HepG2 (cell line): Measurements from ENCODE around the gene SEPTIN10. TPM values are rescaled to one million over a fixed set of nuclear protein-coding genes. Genes with fewer than 3 reads are reported as not detected.

ENCODE experiments used
- ATAC-seq: fragments of 200-7000 bp; cut with Tn5 transposase; 3 replicates; pipeline ENCODE4 v1.9.1; 2020; ENCODE audit warnings: mild to moderate bottlenecking, moderate library complexity
- BruUV-seq: library from RNA; stranded (reverse); fragments of 400-500 nt; replicated peaks from 2 replicates; lab custom pipeline; 2021; lab: Mats Ljungman, UMichigan
- CTCF ChIA-PET: fragments of 300-600 bp; formaldehyde crosslinking; extraction: SDS; loops from one replicate; lab custom pipeline; 2021; ENCODE audit warnings: low total read pairs, inconsistent platforms, low intra/inter-chr PET ratio; lab: Yijun Ruan, JAX
- POLR2A ChIA-PET: fragments of 350-600 bp; sonication (Branson Sonifier 250); formaldehyde crosslinking; loops from one replicate; lab custom pipeline; 2020; ENCODE audit warnings: antibody characterized with exemption, inconsistent platforms; lab: Yijun Ruan, JAX
- DNase-seq: peaks from one replicate; pipeline ENCODE4 v3.0.0-alpha.2; 2015; ENCODE audit warnings: low spot score
- FAIRE-seq: peaks from 3 replicates; lab custom pipeline; 2011; peaks lifted over from hg19 to GRCh38; lab: Jason Lieb, UNC
- H2AFZ ChIP-seq: one replicate; pipeline ENCODE4 v1.6.1; 2011; ENCODE audit warnings: low read length, inconsistent platforms
- H3K27ac ChIP-seq: fragments of 300-600 bp; 3 replicates; pipeline ENCODE4 v1.8.0; 2011; ENCODE audit warnings: mixed run types, mild to moderate bottlenecking, mixed read lengths, low read length, inconsistent platforms; ENCODE audit not compliant: insufficient read depth; ENCODE audit errors: extremely low read length
- H3K27me3 ChIP-seq, 2 experiments: fragments of 200-600 bp in 1 of 2; 2 replicates in 1 of 2; 3 replicates in 1 of 2; pipeline versions ENCODE4 v1.6.0 to v1.8.0; 2011; ENCODE audit warnings: low read length in 2 of 2, mild to moderate bottlenecking in 2 of 2, moderate library complexity in 2 of 2, inconsistent platforms in 1 of 2; ENCODE audit not compliant: insufficient read depth in 2 of 2, control insufficient read depth in 1 of 2
- H3K36me3 ChIP-seq, 2 experiments: fragments of 200-600 bp in 1 of 2; replicated peaks in 1 of 2; 2 replicates in 1 of 2; 3 replicates in 1 of 2; pipeline versions ENCODE4 v1.5.1 to v1.8.0; 2011; ENCODE audit warnings: low read length in 2 of 2, inconsistent platforms in 1 of 2; ENCODE audit not compliant: insufficient read depth in 2 of 2, control insufficient read depth in 1 of 2
- H3K4me1 ChIP-seq: 2 replicates; pipeline ENCODE4 v1.5.1; 2012; ENCODE audit warnings: low read length, inconsistent platforms; ENCODE audit not compliant: insufficient read depth
- H3K4me2 ChIP-seq: 2 replicates; pipeline ENCODE4 v1.6.0; 2011; ENCODE audit warnings: low read depth, low read length, inconsistent platforms
- H3K4me3 ChIP-seq, 3 experiments: fragments of 200-600 bp in 1 of 3; sonication (generic), shearing (Covaris generic) in 1 of 3; replicated peaks in 1 of 3; 2 replicates each; pipeline ENCODE4 v1.5.1; 2011 to 2016; ENCODE audit warnings: low read length in 3 of 3, inconsistent platforms in 2 of 3, low read depth in 2 of 3, mild to moderate bottlenecking in 2 of 3, control low read depth in 1 of 3, mixed read lengths in 1 of 3; ENCODE audit not compliant: insufficient read depth in 1 of 3
- H3K79me2 ChIP-seq: one replicate; pipeline ENCODE4 v1.6.1; 2011; ENCODE audit warnings: low read length, inconsistent platforms; ENCODE audit not compliant: insufficient read depth
- H3K9ac ChIP-seq: 2 replicates; pipeline ENCODE4 v1.6.0; 2011; ENCODE audit warnings: mild to moderate bottlenecking, low read depth, low read length, inconsistent platforms; ENCODE audit not compliant: insufficient read depth
- H3K9me3 ChIP-seq: 2 replicates; pipeline ENCODE4 v1.5.1; 2012; ENCODE audit warnings: mild to moderate bottlenecking, low read length
- H4K20me1 ChIP-seq: 2 replicates; pipeline ENCODE4 v1.6.0; 2011; ENCODE audit warnings: inconsistent platforms, mild to moderate bottlenecking, low read length, moderate library complexity; ENCODE audit not compliant: insufficient read depth
- MXI1 ChIP-seq: IDR thresholded peaks from 3 replicates; pipeline ENCODE4 v1.6.1; 2012; ENCODE audit warnings: low read depth, low read length, inconsistent platforms, borderline replicate concordance
- MYPOP ChIP-seq: sonication (generic); formaldehyde crosslinking; IDR thresholded peaks from 2 replicates; pipeline ENCODE4 v1.8.1; 2023; ENCODE audit warnings: mild to moderate bottlenecking, moderate library complexity, missing genetic modification reagents
- RORA ChIP-seq: sonication (generic); formaldehyde crosslinking; IDR thresholded peaks from 2 replicates; pipeline ENCODE4 v1.5.0; 2020; ENCODE audit warnings: mild to moderate bottlenecking, missing genetic modification reagents, moderate library complexity
- U2AF2 ChIP-seq: fragments of 200-400 bp; formaldehyde crosslinking; IDR thresholded peaks from 2 replicates; pipeline ENCODE4 v1.6.1; 2017; ENCODE audit warnings: low read depth, mild to moderate bottlenecking, low read length
- ZFP82 ChIP-seq: sonication (generic); formaldehyde crosslinking; IDR thresholded peaks from 2 replicates; pipeline ENCODE4 v1.5.1; 2020; ENCODE audit warnings: mild to moderate bottlenecking, missing genetic modification reagents, borderline replicate concordance
- ZNF576 ChIP-seq: sonication (generic); formaldehyde crosslinking; IDR thresholded peaks from 2 replicates; pipeline ENCODE4 v1.4.0; 2020; ENCODE audit warnings: mild to moderate bottlenecking, missing genetic modification reagents
- ZZZ3 ChIP-seq: sonication (generic); formaldehyde crosslinking; IDR thresholded peaks from 2 replicates; pipeline ENCODE4 v1.4.0; 2020; ENCODE audit warnings: missing genetic modification reagents, mild to moderate bottlenecking, borderline replicate concordance
- WGBS: methylation state at CpG from one replicate; pipeline ENCODE4 v1.1.6; 2017; ENCODE audit warnings: low lambda C conversion rate; 5-methylcytosine and 5-hydroxymethylcytosine counted together
- in situ Hi-C: cut with HindIII; loops from 2 replicates; pipeline ENCODE4 v1.10.0; 2017; ENCODE audit warnings: low pct_unique_long_range_greater_than_20kb; ENCODE audit not compliant: extremely low pct_ligation_motif_present
- intact Hi-C: fragments of 100-400 bp; cut with micrococcal nuclease; formaldehyde crosslinking; loops from one replicate; pipeline ENCODE4 v1.10.0; 2022; ENCODE audit not compliant: unreplicated experiment
- polyA plus RNA-seq, 8 experiments: library from polyadenylated mRNA; depleted of rRNA in 3 of 8; stranded (reverse) in 7 of 8; unstranded in 1 of 8; fragments of >200 nt; fragmentation: Illumina TruSeq in 4 of 8; extraction: Trizol in 4 of 8; gene quantifications; 2 replicates each; pipeline versions ENCODE4 v1.2.1 to v1.2.3, GENCODE V29; 2011 to 2016; ENCODE audit warnings: low read depth in 4 of 8, missing spikeins in 1 of 8, mixed read lengths in 1 of 8; ENCODE audit not compliant: insufficient read depth in 1 of 8
- total RNA-seq, 5 experiments: library from RNA; depleted of rRNA; stranded (reverse); fragments of >200 nt; fragmentation: Illumina TruSeq; extraction: Trizol; gene quantifications; 2 replicates each; pipeline ENCODE4 v1.2.3, GENCODE V29; 2016; ENCODE audit warnings: low read depth in 1 of 5

The SEPTIN10 gene
- total and polyA plus RNA-seq, 2 of the 13 experiments (the other 11 are each of a cell fraction or from before 2014, with no cell fraction given): 45.8 to 67.5 TPM

- ChIA-PET POLR2A (no interaction called here), CTCF (no interaction called here)
- Histone ChIP-seq H3K36me3 (peaks cover 13 to 31% of the 10 kb centered on the region in 2 experiments), H3K4me3 (no peak overlapping the region), H2AFZ (no peak overlapping the region), H3K9ac (no peak overlapping the region), H4K20me1 (no peaks in the 10 kb centered on the region), H3K79me2 (no peaks in the 10 kb centered on the region), H3K4me1 (no peaks in the 10 kb centered on the region), H3K27me3 (no peaks in the 10 kb centered on the region), H3K27ac (no peak overlapping the region)
- intact Hi-C loops (no loop called here), in situ Hi-C loops (no loop called here)
- 87% methylated on average over 1 of the region's 1 CpG for WGBS
- FAIRE-seq: no peak
- no peak for ATAC-seq
- TSS peak; percentile 15 for BruUV-seq
- DNase-seq: no peak
- TF ChIP-seq ZZZ3 (CRISPR knock-in tag) (no peak), ZNF576 (CRISPR knock-in tag) (no peak), U2AF2 (no peak), MXI1 (no peak), ZFP82 (no peak), MYPOP (CRISPR knock-in tag) (no peak), RORA (CRISPR knock-in tag) (no peak)
- TF ChIP-seq, all 625 proteins: peak for 0
- no peak overlapping the region for H3K4me2 ChIP-seq
- H3K9me3 ChIP-seq: no peaks in the 10 kb centered on the region
These were observed 38.4 kb downstream of the SEPTIN10 start for GRCh38 chr2:109575373-109575772.
